Dedifferentiated amniotic fluid mesenchymal stem cell (primary cell): ENCODE results near the gene TUFM.
"Not testable (repeated sequence)": the region's sequence is repeated elsewhere in the genome, so short reads cannot be mapped to it uniquely, and the experiment has no call there.

ENCODE experiments used
- DNase-seq: peaks from one replicate; pipeline ENCODE4 v3.0.0-alpha.2; 2016; ENCODE audit errors: extremely low spot score

Gene TUFM

GRCh38 chr16:28839004-28839639, 7.0 kb downstream of the TUFM start:
- DNase-seq, result no peak

GRCh38 chr16:28838558-28838918, 7.6 kb downstream of the TUFM start:
- no peak for DNase-seq

GRCh38 chr16:28837672-28838557, 8.2 kb downstream of the TUFM start:
- DNase-seq, result no peak

- DNase-seq, result no peak
These were observed 9.4 kb downstream of the TUFM start for GRCh38 chr16:28836761-28837064.

- DNase-seq, result no peak
These were observed 10.0 kb downstream of the TUFM start for GRCh38 chr16:28835864-28836760.

- DNase-seq, result no peak
These were observed 11.0 kb downstream of the TUFM start for GRCh38 chr16:28834873-28835863.

GRCh38 chr16:28834349-28834748, 11.8 kb downstream of the TUFM start:
- no peak for DNase-seq

- no peak for DNase-seq
These were observed 15.6 kb downstream of the TUFM start for GRCh38 chr16:28830531-28830930.

- no peak for DNase-seq
These were observed 16.4 kb downstream of the TUFM start for GRCh38 chr16:28829747-28830146.

GRCh38 chr16:28826141-28826540, 20.0 kb downstream of the TUFM start:
- no peak for DNase-seq

GRCh38 chr16:28824717-28824973, 21.5 kb downstream of the TUFM start:
- no peak for DNase-seq

GRCh38 chr16:28823873-28824716, 22.1 kb downstream of the TUFM start:
- peak; percentile 97 for DNase-seq

- DNase-seq, result no peak
These were observed 22.8 kb downstream of the TUFM start for GRCh38 chr16:28823291-28823872.

- DNase-seq, result peak; percentile 96
These were observed 23.4 kb downstream of the TUFM start, which contains the start of gene ATXN2L for GRCh38 chr16:28822520-28823290. Gene ATXN2L (plus strand): TSS chr16:28822999. CDS start chr16:28823260, 261 bp downstream.

GRCh38 chr16:28821874-28822519, 24.2 kb downstream of the TUFM start:
- DNase-seq, result no peak

- DNase-seq, result not testable (repeated sequence)
These were observed 25.6 kb downstream of the TUFM start for GRCh38 chr16:28820546-28820945.

- no peak for DNase-seq
These were observed 26.1 kb downstream of the TUFM start for GRCh38 chr16:28820016-28820415.

GRCh38 chr16:28807445-28808120, 38.6 kb downstream of the TUFM start:
- DNase-seq, result not testable (repeated sequence)
